Tibial artery (tissue), 4 donors: ENCODE measurements around the gene NCOA3.
A peak's percentile ranks its signal among the peaks of the same experiment; 100 is the strongest.

ENCODE experiments used
- DNase-seq, 2 donors: peaks; one replicate each; pipeline ENCODE4 v3.0.0-alpha.2; 2019
- H3K27ac ChIP-seq, 2 donors: fragments of 200-600 bp; sonication (generic) in 1 of 2; 1 replicate in 1 of 2; 2 replicates in 1 of 2; pipeline ENCODE4 v1.5.1; 2018 to 2019; ENCODE audit warnings: mild to moderate bottlenecking in 1 of 2
- H3K27me3 ChIP-seq, 2 donors: fragments of 200-600 bp; sonication (generic) in 1 of 2; one replicate each; pipeline versions ENCODE4 v1.5.1 to v1.6.0; 2016 to 2019
- H3K36me3 ChIP-seq, 3 donors: fragments of 200-600 bp; sonication (generic) in 2 of 3; one replicate each; pipeline ENCODE4 v1.5.1; 2016 to 2019; ENCODE audit warnings: mild to moderate bottlenecking in 2 of 3
- H3K4me1 ChIP-seq, 4 donors: fragments of 200-600 bp; sonication (generic) in 2 of 4; 1 replicate in 3 of 4; 2 replicates in 1 of 4; pipeline ENCODE4 v1.5.1; 2016 to 2019
- H3K4me3 ChIP-seq, 2 donors: fragments of 200-600 bp; sonication (generic) in 1 of 2; 1 replicate in 1 of 2; 2 replicates in 1 of 2; pipeline ENCODE4 v1.5.1; 2018 to 2019; ENCODE audit warnings: mild to moderate bottlenecking in 2 of 2
- H3K9me3 ChIP-seq, 3 donors: fragments of 200-600 bp; sonication (generic) in 1 of 3; one replicate each; pipeline ENCODE4 v1.5.1; 2016 to 2019
- CTCF ChIP-seq, 2 experiments: fragments of 200-600 bp in 1 of 2; fragments of 450-650 bp in 1 of 2; IDR thresholded peaks; one replicate each; pipeline ENCODE4 v1.5.1; 2017 to 2019; ENCODE audit warnings: antibody characterized with exemption in 2 of 2, mild to moderate bottlenecking in 1 of 2, moderate library complexity in 1 of 2
- intact Hi-C: fragments of 100-400 bp; cut with DNase I; formaldehyde crosslinking; loops from one replicate; pipeline ENCODE4 v1.15.0; 2023; ENCODE audit warnings: low total_unique reads

Gene NCOA3

GRCh38 chr20:47675190-47676142 is 173.8 kb downstream of the NCOA3 start:
- Histone ChIP-seq H3K9me3 (no peaks in the 10 kb centered on the region), H3K27ac (no peak overlapping the region), H3K4me1 (no peaks in the 10 kb centered on the region), H3K4me3 (no peak overlapping the region), H3K27me3 (no peaks in the 10 kb centered on the region), H3K36me3 (peaks cover 0 to 49% (median 13%) of the 10 kb centered on the region in 3 donors)
- no peak for TF ChIP-seq CTCF (IDR thresholded peaks at IDR 0.05)
- DNase-seq = no peak
- intact Hi-C loops = loop anchor here (5.0 kb wide), 2 partner anchors 112 to 942 kb away; partner anchors contain the start of gene SULF2

DNA sequence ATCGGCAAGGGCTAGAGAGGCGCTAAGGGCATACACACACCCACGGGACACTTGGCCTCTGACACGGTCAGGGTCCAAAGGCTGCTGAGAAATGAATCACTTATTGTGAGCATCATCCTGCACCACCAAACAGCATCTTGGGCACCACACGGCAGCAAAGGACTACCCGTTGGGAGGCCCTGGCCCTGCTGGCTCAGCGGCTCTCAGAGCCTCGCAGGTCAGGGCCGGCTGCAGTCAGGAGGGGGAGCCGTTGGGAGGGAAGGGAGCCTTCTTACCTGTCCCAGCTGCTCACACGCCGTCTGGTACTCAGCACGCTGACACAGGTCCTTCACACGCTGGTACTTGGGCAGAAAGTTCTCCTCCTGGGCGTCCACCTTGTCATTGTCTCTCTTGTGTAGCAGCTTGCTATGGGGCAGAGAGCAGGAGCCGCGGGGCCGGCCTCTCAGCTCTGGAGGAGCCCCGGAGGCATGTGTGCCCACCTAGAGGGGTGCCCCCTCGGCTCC is 174.6 kb downstream of the NCOA3 start:
- DNase-seq = peak in 1 of 2 donors; percentile 39
- no peak for TF ChIP-seq CTCF (IDR thresholded peaks at IDR 0.05)
- no peaks in the 10 kb centered on the region for H3K27me3 ChIP-seq
- H3K36me3 ChIP-seq = peaks cover 0 to 50% (median 15%) of the 10 kb centered on the region in 3 donors
- no peak overlapping the region for H3K4me3 ChIP-seq
- no peaks in the 10 kb centered on the region for H3K4me1 ChIP-seq
- H3K27ac ChIP-seq = no peak overlapping the region
- no peaks in the 10 kb centered on the region for H3K9me3 ChIP-seq
- intact Hi-C loops = loop anchor here (5.0 kb wide), 2 partner anchors 111 to 941 kb away; partner anchors contain the start of gene SULF2

GRCh38 chr20:47676912-47677634 is 175.4 kb downstream of the NCOA3 start:
- H3K9me3 ChIP-seq = no peaks in the 10 kb centered on the region
- H3K27me3 ChIP-seq = no peaks in the 10 kb centered on the region
- DNase-seq = peak in 1 of 2 donors; percentile 54
- H3K36me3 ChIP-seq = peaks cover 0 to 42% (median 15%) of the 10 kb centered on the region in 3 donors
- intact Hi-C loops = loop anchor here (5.0 kb wide), 2 partner anchors 110 to 940 kb away; partner anchors contain the start of gene SULF2
- no peak overlapping the region for H3K4me3 ChIP-seq
- H3K27ac ChIP-seq = no peak overlapping the region
- no peaks in the 10 kb centered on the region for H3K4me1 ChIP-seq
- no peak for TF ChIP-seq CTCF (IDR thresholded peaks at IDR 0.05)

GRCh38 chr20:47677635-47678453 is 176.2 kb downstream of the NCOA3 start:
- DNase-seq = no peak
- Histone ChIP-seq H3K36me3 (peaks cover 0 to 36% (median 19%) of the 10 kb centered on the region in 3 donors), H3K4me1 (no peaks in the 10 kb centered on the region), H3K27ac (no peak overlapping the region), H3K9me3 (no peaks in the 10 kb centered on the region), H3K4me3 (no peak overlapping the region), H3K27me3 (no peaks in the 10 kb centered on the region)
- TF ChIP-seq CTCF (IDR thresholded peaks at IDR 0.05) = peak; percentile 68 to 69
- intact Hi-C loops = loop anchor here (5.0 kb wide), 2 partner anchors 109 to 939 kb away; partner anchors contain the start of gene SULF2

DNA sequence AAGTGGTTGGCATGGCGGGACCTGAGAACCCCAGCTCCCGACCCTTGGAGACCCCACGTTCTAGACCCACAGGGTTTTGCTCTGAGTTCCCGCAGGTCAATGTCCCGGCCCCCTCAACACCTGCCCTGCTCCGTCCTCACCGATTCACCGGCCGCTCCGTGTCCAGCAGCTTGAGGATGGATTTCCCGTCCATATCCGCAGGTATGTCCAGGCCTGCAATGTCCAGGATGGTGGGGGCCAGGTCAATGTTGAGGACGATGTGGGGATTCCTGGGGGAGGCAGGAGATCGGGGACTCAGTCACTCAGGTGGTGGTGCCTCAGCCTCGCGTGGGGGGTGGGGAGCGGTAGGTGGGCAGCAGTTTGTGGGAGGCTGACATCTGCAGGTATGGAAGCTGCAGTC is 176.8 kb downstream of the NCOA3 start:
- no peak for TF ChIP-seq CTCF (IDR thresholded peaks at IDR 0.05)
- DNase-seq = no peak
- Histone ChIP-seq H3K9me3 (no peaks in the 10 kb centered on the region), H3K4me3 (no peak overlapping the region), H3K27ac (no peak overlapping the region), H3K4me1 (no peaks in the 10 kb centered on the region), H3K36me3 (peaks cover 0 to 39% (median 26%) of the 10 kb centered on the region in 3 donors), H3K27me3 (no peaks in the 10 kb centered on the region)
- intact Hi-C loops = loop anchor here (5.0 kb wide), 2 partner anchors 109 to 939 kb away; partner anchors contain the start of gene SULF2
